ENCODE measurements around the gene CYTL1.
"Not testable (repeated sequence)": the region's sequence is repeated elsewhere in the genome, so short reads cannot be mapped to it uniquely, and the experiment has no call there.

The CYTL1 gene

GRCh38 chr4:5019274-5019673 is at the start of gene CYTL1:
Gene CYTL1 (minus strand): TSS chr4:5019458. CDS start chr4:5019445, 13 bp downstream.
- Histone ChIP-seq H3K4me1 (ENCODE audit: control insufficient read depth in 2 of 2, insufficient read depth in 2 of 2, low read length in 2 of 2) (no peaks in the 10 kb centered on the region), H3K9me3 (ENCODE audit: control insufficient read depth in 2 of 2, low read length in 2 of 2) (no peaks in the 10 kb centered on the region), H3K27ac (ENCODE audit: low read depth in 2 of 2, low read length in 2 of 2) (no peak within 1 kb of the TSS), H3K4me3 (ENCODE audit: low read length in 2 of 2) (no peak within 1 kb of the TSS), H3K9ac (ENCODE audit: low read depth in 1 of 2, low read length in 2 of 2) (no peak within 1 kb of the TSS), H3K27me3 (ENCODE audit: control insufficient read depth in 2 of 2, insufficient read depth in 2 of 2, low read length in 2 of 2) (peaks cover 2 to 3% of the 10 kb centered on the region in 2 donors), H3K36me3 (ENCODE audit: control insufficient read depth in 2 of 2, insufficient read depth in 2 of 2, low read length in 2 of 2) (no peaks in the 10 kb centered on the region)

GRCh38 chr4:5067908-5068307 is 48.6 kb upstream of the CYTL1 start:
- H3K27me3 ChIP-seq (ENCODE audit: control insufficient read depth in 2 of 2, insufficient read depth in 2 of 2, low read length in 2 of 2) = no peaks in the 10 kb centered on the region
- H3K4me1 ChIP-seq (ENCODE audit: control insufficient read depth in 2 of 2, insufficient read depth in 2 of 2, low read length in 2 of 2) = no peaks in the 10 kb centered on the region
- H3K36me3 ChIP-seq (ENCODE audit: control insufficient read depth in 2 of 2, insufficient read depth in 2 of 2, low read length in 2 of 2) = no peaks in the 10 kb centered on the region
- H3K9me3 ChIP-seq (ENCODE audit: control insufficient read depth in 2 of 2, low read length in 2 of 2) = no peaks in the 10 kb centered on the region
- H3K27ac ChIP-seq (ENCODE audit: low read depth in 2 of 2, low read length in 2 of 2) = no peak overlapping the region
- no peak overlapping the region for H3K4me3 ChIP-seq (ENCODE audit: low read length in 2 of 2)
- no peak overlapping the region for H3K9ac ChIP-seq (ENCODE audit: low read depth in 1 of 2, low read length in 2 of 2)

- H3K27me3 ChIP-seq (ENCODE audit: control insufficient read depth in 2 of 2, insufficient read depth in 2 of 2, low read length in 2 of 2); H3K4me3 ChIP-seq (ENCODE audit: low read length in 2 of 2); H3K4me1 ChIP-seq (ENCODE audit: control insufficient read depth in 2 of 2, insufficient read depth in 2 of 2, low read length in 2 of 2); H3K9ac ChIP-seq (ENCODE audit: low read depth in 1 of 2, low read length in 2 of 2); H3K27ac ChIP-seq (ENCODE audit: low read depth in 2 of 2, low read length in 2 of 2); H3K9me3 ChIP-seq (ENCODE audit: control insufficient read depth in 2 of 2, low read length in 2 of 2); H3K36me3 ChIP-seq (ENCODE audit: control insufficient read depth in 2 of 2, insufficient read depth in 2 of 2, low read length in 2 of 2): not testable (repeated sequence)
Measured at GRCh38 chr4:5066968-5067367, 47.7 kb upstream of the CYTL1 start.

- Histone ChIP-seq H3K4me1 (ENCODE audit: control insufficient read depth in 2 of 2, insufficient read depth in 2 of 2, low read length in 2 of 2) (no peaks in the 10 kb centered on the region), H3K27ac (ENCODE audit: low read depth in 2 of 2, low read length in 2 of 2) (no peak overlapping the region), H3K9ac (ENCODE audit: low read depth in 1 of 2, low read length in 2 of 2) (no peak overlapping the region), H3K27me3 (ENCODE audit: control insufficient read depth in 2 of 2, insufficient read depth in 2 of 2, low read length in 2 of 2) (no peaks in the 10 kb centered on the region), H3K36me3 (ENCODE audit: control insufficient read depth in 2 of 2, insufficient read depth in 2 of 2, low read length in 2 of 2) (no peaks in the 10 kb centered on the region), H3K4me3 (ENCODE audit: low read length in 2 of 2) (no peak overlapping the region), H3K9me3 (ENCODE audit: control insufficient read depth in 2 of 2, low read length in 2 of 2) (no peaks in the 10 kb centered on the region)
Measured at GRCh38 chr4:5066101-5066500, 46.8 kb upstream of the CYTL1 start.

GRCh38 chr4:5055411-5055810 is 36.2 kb upstream of the CYTL1 start:
- Histone ChIP-seq H3K27ac (ENCODE audit: low read depth in 2 of 2, low read length in 2 of 2) (no peak overlapping the region), H3K4me1 (ENCODE audit: control insufficient read depth in 2 of 2, insufficient read depth in 2 of 2, low read length in 2 of 2) (peaks cover 2 to 4% of the 10 kb centered on the region in 2 donors), H3K9me3 (ENCODE audit: control insufficient read depth in 2 of 2, low read length in 2 of 2) (no peaks in the 10 kb centered on the region), H3K36me3 (ENCODE audit: control insufficient read depth in 2 of 2, insufficient read depth in 2 of 2, low read length in 2 of 2) (no peaks in the 10 kb centered on the region), H3K4me3 (ENCODE audit: low read length in 2 of 2) (no peak overlapping the region), H3K27me3 (ENCODE audit: control insufficient read depth in 2 of 2, insufficient read depth in 2 of 2, low read length in 2 of 2) (peaks cover 6% of the 10 kb centered on the region in 2 donors), H3K9ac (ENCODE audit: low read depth in 1 of 2, low read length in 2 of 2) (no peak overlapping the region)

GRCh38 chr4:5054532-5054931 is 35.3 kb upstream of the CYTL1 start:
- Histone ChIP-seq H3K36me3 (ENCODE audit: control insufficient read depth in 2 of 2, insufficient read depth in 2 of 2, low read length in 2 of 2) (no peaks in the 10 kb centered on the region), H3K27me3 (ENCODE audit: control insufficient read depth in 2 of 2, insufficient read depth in 2 of 2, low read length in 2 of 2) (peaks cover 6 to 9% of the 10 kb centered on the region in 2 donors), H3K4me3 (ENCODE audit: low read length in 2 of 2) (no peak overlapping the region), H3K4me1 (ENCODE audit: control insufficient read depth in 2 of 2, insufficient read depth in 2 of 2, low read length in 2 of 2) (peaks cover 2 to 4% of the 10 kb centered on the region in 2 donors), H3K9ac (ENCODE audit: low read depth in 1 of 2, low read length in 2 of 2) (no peak overlapping the region), H3K9me3 (ENCODE audit: control insufficient read depth in 2 of 2, low read length in 2 of 2) (no peaks in the 10 kb centered on the region), H3K27ac (ENCODE audit: low read depth in 2 of 2, low read length in 2 of 2) (no peak overlapping the region)

GRCh38 chr4:5052726-5053425 is 33.6 kb upstream of the CYTL1 start:
- H3K9me3 ChIP-seq (ENCODE audit: control insufficient read depth in 2 of 2, low read length in 2 of 2) = no peaks in the 10 kb centered on the region
- H3K9ac ChIP-seq (ENCODE audit: low read depth in 1 of 2, low read length in 2 of 2) = no peak overlapping the region
- peaks cover 6 to 9% of the 10 kb centered on the region in 2 donors for H3K27me3 ChIP-seq (ENCODE audit: control insufficient read depth in 2 of 2, insufficient read depth in 2 of 2, low read length in 2 of 2)
- H3K27ac ChIP-seq (ENCODE audit: low read depth in 2 of 2, low read length in 2 of 2) = no peak overlapping the region
- H3K4me3 ChIP-seq (ENCODE audit: low read length in 2 of 2) = no peak overlapping the region
- H3K36me3 ChIP-seq (ENCODE audit: control insufficient read depth in 2 of 2, insufficient read depth in 2 of 2, low read length in 2 of 2) = no peaks in the 10 kb centered on the region
- peaks cover 2 to 4% of the 10 kb centered on the region in 2 donors for H3K4me1 ChIP-seq (ENCODE audit: control insufficient read depth in 2 of 2, insufficient read depth in 2 of 2, low read length in 2 of 2)

- Histone ChIP-seq H3K27ac (ENCODE audit: low read depth in 2 of 2, low read length in 2 of 2) (no peak overlapping the region), H3K27me3 (ENCODE audit: control insufficient read depth in 2 of 2, insufficient read depth in 2 of 2, low read length in 2 of 2) (peaks cover 6 to 9% of the 10 kb centered on the region in 2 donors), H3K4me3 (ENCODE audit: low read length in 2 of 2) (peak overlapping the region in 1 of 2 donors; percentile 67), H3K9me3 (ENCODE audit: control insufficient read depth in 2 of 2, low read length in 2 of 2) (no peaks in the 10 kb centered on the region), H3K4me1 (ENCODE audit: control insufficient read depth in 2 of 2, insufficient read depth in 2 of 2, low read length in 2 of 2) (peaks cover 2 to 4% of the 10 kb centered on the region in 2 donors), H3K36me3 (ENCODE audit: control insufficient read depth in 2 of 2, insufficient read depth in 2 of 2, low read length in 2 of 2) (no peaks in the 10 kb centered on the region), H3K9ac (ENCODE audit: low read depth in 1 of 2, low read length in 2 of 2) (no peak overlapping the region)
Measured at GRCh38 chr4:5052204-5052702, 33.0 kb upstream of the CYTL1 start.

- Histone ChIP-seq H3K4me1 (ENCODE audit: control insufficient read depth in 2 of 2, insufficient read depth in 2 of 2, low read length in 2 of 2) (peaks cover 2 to 4% of the 10 kb centered on the region in 2 donors), H3K9me3 (ENCODE audit: control insufficient read depth in 2 of 2, low read length in 2 of 2) (no peaks in the 10 kb centered on the region), H3K4me3 (ENCODE audit: low read length in 2 of 2) (peak within 1 kb of the TSS; percentile 57 to 67), H3K27ac (ENCODE audit: low read depth in 2 of 2, low read length in 2 of 2) (no peak within 1 kb of the TSS), H3K9ac (ENCODE audit: low read depth in 1 of 2, low read length in 2 of 2) (peak within 1 kb of the TSS; percentile 33 to 34), H3K36me3 (ENCODE audit: control insufficient read depth in 2 of 2, insufficient read depth in 2 of 2, low read length in 2 of 2) (no peaks in the 10 kb centered on the region), H3K27me3 (ENCODE audit: control insufficient read depth in 2 of 2, insufficient read depth in 2 of 2, low read length in 2 of 2) (peaks cover 6 to 9% of the 10 kb centered on the region in 2 donors)
Measured at GRCh38 chr4:5051278-5052203, 32.3 kb upstream of the CYTL1 start, which contains the start of gene STK32B. Gene STK32B (plus strand): TSS chr4:5051480.

Data from mucosa of rectum (tissue), 2 donors.